A549 (cell line): Measurements from ENCODE around the gene ASPSCR1.
A peak's percentile ranks its signal among the peaks of the same experiment; 100 is the strongest.

ENCODE experiments used
- BHLHE40 ChIP-seq: IDR thresholded peaks from 2 replicates; pipeline ENCODE4 v1.6.1; 2012; ENCODE audit warnings: low read depth, low read length, inconsistent platforms
- CEBPB ChIP-seq, 2 experiments: fragments of >200 bp in 1 of 2; sonication (Bioruptor Twin) in 1 of 2; formaldehyde crosslinking in 1 of 2; IDR thresholded peaks; 2 replicates each; pipeline ENCODE4 v1.6.1; 2012 to 2016
- CHD2 ChIP-seq: fragments of 150-350 bp; IDR thresholded peaks from 2 replicates; pipeline ENCODE4 v1.6.1; 2014; ENCODE audit warnings: low read length; ENCODE audit not compliant: partially characterized antibody
- EP300 ChIP-seq, 2 experiments: fragments of >200 bp; sonication (Bioruptor Twin); formaldehyde crosslinking; IDR thresholded peaks; 2 replicates in 1 of 2; 3 replicates in 1 of 2; pipeline ENCODE4 v1.6.1; 2016 to 2017
- FOSL2 ChIP-seq, 2 experiments: fragments of 450-650 bp in 1 of 2; fragments of >200 bp in 1 of 2; sonication (Bioruptor Twin) in 1 of 2; formaldehyde crosslinking; IDR thresholded peaks; 2 replicates each; pipeline versions ENCODE4 v1.5.0 to v1.6.1; 2016 to 2020; ENCODE audit warnings: mild to moderate bottlenecking in 1 of 2, moderate library complexity in 1 of 2
- JUNB ChIP-seq: fragments of >200 bp; sonication (Bioruptor Twin); formaldehyde crosslinking; IDR thresholded peaks from 2 replicates; pipeline ENCODE4 v1.6.1; 2016
- KDM5A ChIP-seq: fragments of 200-600 bp; sonication (generic); IDR thresholded peaks from 2 replicates; pipeline ENCODE4 v1.6.1; 2016; ENCODE audit warnings: antibody characterized with exemption, mild to moderate bottlenecking
- RAD21 ChIP-seq, 2 experiments: fragments of >200 bp in 1 of 2; sonication (Bioruptor Twin) in 1 of 2; formaldehyde crosslinking in 1 of 2; IDR thresholded peaks in 1 of 2; conservative IDR thresholded peaks in 1 of 2; 2 replicates in 1 of 2; 3 replicates in 1 of 2; pipeline ENCODE4 v1.6.1; 2012 to 2018; ENCODE audit warnings: inconsistent platforms in 1 of 2
- SMC3 ChIP-seq: fragments of >200 bp; sonication (Bioruptor Twin); formaldehyde crosslinking; IDR thresholded peaks from 3 replicates; pipeline ENCODE4 v1.6.1; 2018; ENCODE audit warnings: inconsistent platforms
- ZFP36 ChIP-seq: fragments of 450-650 bp; IDR thresholded peaks from 2 replicates; pipeline ENCODE4 v1.6.1; 2014; ENCODE audit warnings: borderline replicate concordance; ENCODE audit not compliant: partially characterized antibody
- ZSCAN20 ChIP-seq: fragments of 250-450 bp; sonication (Bioruptor Pico); IDR thresholded peaks from 2 replicates; pipeline ENCODE4 v1.8.0; 2022; ENCODE audit warnings: mild to moderate bottlenecking, moderate library complexity
- TF ChIP-seq, protein P1 (sequence below): fragments of 200-600 bp; sonication (generic); IDR thresholded peaks from 2 replicates; pipeline ENCODE4 v1.6.1; 2016; ENCODE audit warnings: antibody characterized with exemption, mild to moderate bottlenecking, moderate library complexity
- TF ChIP-seq, protein P2 (sequence below): fragments of >200 bp; sonication (Bioruptor Twin); formaldehyde crosslinking; IDR thresholded peaks from 3 replicates; pipeline ENCODE4 v1.5.1; 2016

DNA sequence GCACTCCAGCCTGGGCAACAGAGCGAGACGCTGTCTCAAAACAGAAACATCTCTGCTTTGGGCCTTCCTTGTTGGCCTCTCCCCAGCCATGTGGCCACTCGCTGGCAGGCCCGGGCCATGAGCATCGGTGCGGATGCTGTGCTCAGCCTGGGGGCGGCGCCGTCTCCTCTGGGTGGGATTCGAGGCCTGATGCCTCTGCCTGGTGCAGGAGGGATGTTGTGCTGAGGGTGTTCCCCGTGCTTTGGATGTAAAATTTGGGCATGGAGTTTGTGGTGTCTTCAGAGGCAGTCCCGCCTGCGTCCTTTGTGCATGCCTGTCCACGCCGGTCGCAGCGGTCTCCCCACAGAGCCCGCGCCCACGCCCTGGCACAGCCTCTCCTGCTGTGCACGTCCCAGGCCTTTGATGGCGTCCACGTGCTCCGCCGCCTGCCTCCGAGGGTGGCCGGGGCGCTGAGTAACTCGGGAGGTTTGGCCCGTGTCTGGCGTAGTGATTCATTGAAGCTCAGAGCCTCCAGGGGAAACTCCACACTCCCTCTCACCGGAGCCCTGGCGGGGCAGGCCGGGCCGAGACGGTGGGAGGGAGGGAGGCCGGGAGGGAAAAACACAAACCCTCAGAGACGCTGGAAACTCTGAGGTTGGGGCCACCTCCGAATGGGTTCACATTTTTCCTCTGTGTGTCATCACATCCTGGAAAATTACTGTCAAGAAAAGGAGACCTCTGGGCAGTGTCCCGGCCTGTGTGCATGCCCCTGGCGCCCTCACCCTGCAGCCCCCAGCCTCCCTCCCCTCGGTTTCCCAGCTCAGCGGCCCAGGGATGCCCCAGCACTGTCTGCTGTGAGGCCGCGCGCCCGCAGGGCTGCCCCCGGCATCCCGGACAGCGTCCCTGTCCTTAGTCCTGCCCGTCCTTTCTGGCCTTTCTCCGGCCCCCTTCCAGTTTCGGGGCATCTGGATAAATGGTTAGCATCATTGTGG, 26.3 kb downstream of the ASPSCR1 start:
- TF ChIP-seq SMC3 (no peak; the same call in 2 of the 3 replicates), BHLHE40 (peak; percentile 74), CHD2 (no peak), RAD21 (conservative IDR thresholded peaks at IDR 0.05 in 1 of 2, IDR thresholded peaks at IDR 0.05 in 1 of 2) (peak in 1 of 2 experiments; percentile 39; a peak in 2 of 5 replicates), FOSL2 (IDR thresholded peaks at IDR 0.05) (no peak), FOSL2 (CRISPR knock-in tag; IDR thresholded peaks at IDR 0.05) (peak; percentile 91), KDM5A (no peak), CEBPB (IDR thresholded peaks at IDR 0.05) (no peak), ZSCAN20 (CRISPR knock-in tag) (no peak), EP300 (IDR thresholded peaks at IDR 0.05) (0 out of 5 replicates have a peak, but pooled peaks of 1 of the 2 experiments have one; percentile 38), JUNB (peak; percentile 55; the same call in 1 of the 2 replicates), ZFP36 (no peak)
- TF ChIP-seq, protein P1, sequence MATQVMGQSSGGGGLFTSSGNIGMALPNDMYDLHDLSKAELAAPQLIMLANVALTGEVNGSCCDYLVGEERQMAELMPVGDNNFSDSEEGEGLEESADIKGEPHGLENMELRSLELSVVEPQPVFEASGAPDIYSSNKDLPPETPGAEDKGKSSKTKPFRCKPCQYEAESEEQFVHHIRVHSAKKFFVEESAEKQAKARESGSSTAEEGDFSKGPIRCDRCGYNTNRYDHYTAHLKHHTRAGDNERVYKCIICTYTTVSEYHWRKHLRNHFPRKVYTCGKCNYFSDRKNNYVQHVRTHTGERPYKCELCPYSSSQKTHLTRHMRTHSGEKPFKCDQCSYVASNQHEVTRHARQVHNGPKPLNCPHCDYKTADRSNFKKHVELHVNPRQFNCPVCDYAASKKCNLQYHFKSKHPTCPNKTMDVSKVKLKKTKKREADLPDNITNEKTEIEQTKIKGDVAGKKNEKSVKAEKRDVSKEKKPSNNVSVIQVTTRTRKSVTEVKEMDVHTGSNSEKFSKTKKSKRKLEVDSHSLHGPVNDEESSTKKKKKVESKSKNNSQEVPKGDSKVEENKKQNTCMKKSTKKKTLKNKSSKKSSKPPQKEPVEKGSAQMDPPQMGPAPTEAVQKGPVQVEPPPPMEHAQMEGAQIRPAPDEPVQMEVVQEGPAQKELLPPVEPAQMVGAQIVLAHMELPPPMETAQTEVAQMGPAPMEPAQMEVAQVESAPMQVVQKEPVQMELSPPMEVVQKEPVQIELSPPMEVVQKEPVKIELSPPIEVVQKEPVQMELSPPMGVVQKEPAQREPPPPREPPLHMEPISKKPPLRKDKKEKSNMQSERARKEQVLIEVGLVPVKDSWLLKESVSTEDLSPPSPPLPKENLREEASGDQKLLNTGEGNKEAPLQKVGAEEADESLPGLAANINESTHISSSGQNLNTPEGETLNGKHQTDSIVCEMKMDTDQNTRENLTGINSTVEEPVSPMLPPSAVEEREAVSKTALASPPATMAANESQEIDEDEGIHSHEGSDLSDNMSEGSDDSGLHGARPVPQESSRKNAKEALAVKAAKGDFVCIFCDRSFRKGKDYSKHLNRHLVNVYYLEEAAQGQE = peak; percentile 29; the same call in 1 of the 2 replicates
- TF ChIP-seq, protein P2, sequence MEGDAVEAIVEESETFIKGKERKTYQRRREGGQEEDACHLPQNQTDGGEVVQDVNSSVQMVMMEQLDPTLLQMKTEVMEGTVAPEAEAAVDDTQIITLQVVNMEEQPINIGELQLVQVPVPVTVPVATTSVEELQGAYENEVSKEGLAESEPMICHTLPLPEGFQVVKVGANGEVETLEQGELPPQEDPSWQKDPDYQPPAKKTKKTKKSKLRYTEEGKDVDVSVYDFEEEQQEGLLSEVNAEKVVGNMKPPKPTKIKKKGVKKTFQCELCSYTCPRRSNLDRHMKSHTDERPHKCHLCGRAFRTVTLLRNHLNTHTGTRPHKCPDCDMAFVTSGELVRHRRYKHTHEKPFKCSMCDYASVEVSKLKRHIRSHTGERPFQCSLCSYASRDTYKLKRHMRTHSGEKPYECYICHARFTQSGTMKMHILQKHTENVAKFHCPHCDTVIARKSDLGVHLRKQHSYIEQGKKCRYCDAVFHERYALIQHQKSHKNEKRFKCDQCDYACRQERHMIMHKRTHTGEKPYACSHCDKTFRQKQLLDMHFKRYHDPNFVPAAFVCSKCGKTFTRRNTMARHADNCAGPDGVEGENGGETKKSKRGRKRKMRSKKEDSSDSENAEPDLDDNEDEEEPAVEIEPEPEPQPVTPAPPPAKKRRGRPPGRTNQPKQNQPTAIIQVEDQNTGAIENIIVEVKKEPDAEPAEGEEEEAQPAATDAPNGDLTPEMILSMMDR = no peak
